ENCODE results near the gene APLP2.
"Not testable (repeated sequence)": the region's sequence is repeated elsewhere in the genome, so short reads cannot be mapped to it uniquely, and the experiment has no call there.

Gene APLP2

GRCh38 chr11:130151196-130151595 lies 81.5 kb downstream of the APLP2 start:
- DNase-seq: no peak

DNA sequence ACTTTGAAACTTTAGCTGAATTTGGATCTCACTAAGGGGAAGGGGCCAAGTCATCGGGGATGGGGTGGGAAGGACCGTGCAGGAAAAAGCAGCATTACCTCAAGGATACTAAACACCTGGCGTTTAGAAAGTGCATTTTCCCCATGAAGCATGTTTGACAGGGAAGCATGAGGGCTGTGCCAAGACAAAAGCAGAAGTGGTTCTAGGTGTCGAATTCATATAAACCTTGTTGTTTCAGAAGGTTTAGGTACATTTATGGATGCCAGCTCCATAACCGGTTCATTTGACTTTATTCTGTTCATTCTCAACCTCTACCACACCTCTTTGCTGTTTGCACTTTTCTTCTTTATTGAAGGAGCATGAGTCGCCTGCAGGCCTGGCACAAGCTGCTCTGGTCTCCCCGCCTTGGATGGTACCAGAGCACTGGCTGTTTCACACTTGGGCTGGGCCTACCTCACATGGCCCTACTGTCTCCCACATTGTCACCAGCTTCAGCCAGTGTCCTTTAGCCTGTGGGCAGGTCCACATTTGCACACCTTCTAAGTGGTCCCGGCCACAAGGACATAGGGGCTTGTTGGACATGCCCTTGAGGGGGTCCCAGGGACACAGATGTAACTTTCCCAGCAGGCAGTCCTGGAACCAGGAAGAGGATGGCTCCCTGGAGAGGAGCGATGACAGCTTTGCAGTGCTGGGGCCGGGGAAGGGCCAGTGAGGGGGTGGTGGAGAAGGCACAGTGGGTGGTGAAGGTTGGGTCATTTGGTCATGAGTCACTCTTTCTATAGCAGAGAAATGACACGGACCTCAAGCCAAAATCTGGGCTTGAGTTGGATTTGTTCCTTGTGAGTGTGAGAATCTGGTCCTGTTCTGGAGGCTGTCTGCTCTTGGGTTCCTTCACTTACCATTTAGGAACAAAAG lies 86.7 kb downstream of the APLP2 start:
- no peak for DNase-seq

- no peak for DNase-seq
These were observed 87.4 kb downstream of the APLP2 start for GRCh38 chr11:130157101-130157500.

- DNase-seq: no peak
These were observed 88.1 kb downstream of the APLP2 start for GRCh38 chr11:130157840-130158239.

DNA sequence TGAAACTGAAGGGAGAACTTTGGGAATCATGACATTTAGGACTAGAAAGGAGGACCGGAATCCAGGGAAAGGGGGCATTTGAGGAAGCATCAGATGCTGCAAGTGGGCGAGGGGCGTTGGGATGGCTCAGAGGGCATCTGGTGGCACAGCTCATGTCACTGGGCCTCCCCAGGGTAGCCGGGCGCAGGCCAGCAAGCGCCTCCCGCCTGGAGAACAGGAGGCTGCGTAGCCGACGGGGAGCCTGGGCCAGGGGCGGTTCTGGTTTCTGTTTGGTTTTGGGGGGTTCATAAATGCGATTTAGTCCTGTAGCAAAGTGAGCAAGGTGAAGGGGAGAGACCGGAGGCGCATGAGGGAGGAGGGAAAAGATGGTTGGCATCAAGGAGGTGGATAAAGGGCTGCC lies 89.4 kb downstream of the APLP2 start:
- DNase-seq: no peak

GRCh38 chr11:130159657-130160497 lies 90.2 kb downstream of the APLP2 start, which contains the start of gene ST14:
Gene ST14, plus strand, starts transcription at chr11:130159782. Its CDS starts 198 bp downstream, at chr11:130159980.
- DNase-seq: peak; percentile 21

DNA sequence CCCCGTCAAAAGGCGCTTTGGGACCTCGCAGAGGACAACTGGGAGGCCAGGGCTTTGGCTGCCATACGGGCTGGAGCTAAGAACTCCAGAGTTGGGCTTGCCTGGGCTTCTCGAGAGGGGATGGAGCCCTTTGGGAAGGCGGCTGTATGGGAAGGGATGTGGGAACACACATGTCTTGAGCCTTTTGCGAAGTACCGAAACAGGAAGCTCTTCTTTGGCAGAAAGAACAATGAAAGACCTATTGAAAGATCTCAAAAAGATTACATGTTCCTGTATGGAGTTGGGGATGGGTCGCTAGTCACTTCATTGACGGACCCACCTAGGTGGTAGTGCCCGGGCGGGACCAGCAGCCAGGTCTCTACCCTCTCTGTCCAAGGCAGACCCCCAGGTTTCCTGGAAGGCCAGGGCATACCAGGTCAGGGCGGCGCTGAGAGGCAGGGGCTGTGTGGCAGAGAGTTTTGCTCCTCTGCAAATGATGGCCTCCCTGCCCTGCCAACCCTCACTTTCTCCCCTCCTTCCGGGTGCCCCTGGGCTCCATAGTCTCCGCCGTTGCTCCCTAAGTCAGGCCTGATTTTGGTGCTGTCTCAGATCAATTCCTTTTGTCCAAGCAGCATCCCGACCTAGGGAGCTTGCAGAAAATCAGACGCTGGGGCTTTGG lies 90.9 kb downstream of the APLP2 start:
- no peak for DNase-seq

- no peak for DNase-seq
These were observed 91.9 kb downstream of the APLP2 start for GRCh38 chr11:130161441-130162145.

DNA sequence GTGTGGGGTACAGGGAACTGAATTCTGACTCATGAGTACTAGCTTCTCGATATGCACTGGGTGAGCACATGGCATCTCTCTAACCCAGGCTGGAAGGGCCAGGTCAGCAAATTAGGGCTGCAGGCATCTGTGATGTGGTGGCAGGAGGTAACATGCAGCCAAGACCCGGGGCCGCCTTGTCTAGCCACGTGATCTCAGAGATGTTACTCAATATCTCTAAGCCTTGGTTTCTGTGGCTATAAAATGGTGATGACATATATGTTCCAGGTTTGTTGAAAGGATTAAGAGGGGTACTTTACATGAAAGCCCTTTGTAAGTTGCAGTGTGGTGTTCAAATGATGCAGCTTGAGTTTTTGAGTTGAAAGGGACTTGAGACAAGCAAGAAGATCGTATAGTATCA lies 93.0 kb downstream of the APLP2 start:
- no peak for DNase-seq

DNA sequence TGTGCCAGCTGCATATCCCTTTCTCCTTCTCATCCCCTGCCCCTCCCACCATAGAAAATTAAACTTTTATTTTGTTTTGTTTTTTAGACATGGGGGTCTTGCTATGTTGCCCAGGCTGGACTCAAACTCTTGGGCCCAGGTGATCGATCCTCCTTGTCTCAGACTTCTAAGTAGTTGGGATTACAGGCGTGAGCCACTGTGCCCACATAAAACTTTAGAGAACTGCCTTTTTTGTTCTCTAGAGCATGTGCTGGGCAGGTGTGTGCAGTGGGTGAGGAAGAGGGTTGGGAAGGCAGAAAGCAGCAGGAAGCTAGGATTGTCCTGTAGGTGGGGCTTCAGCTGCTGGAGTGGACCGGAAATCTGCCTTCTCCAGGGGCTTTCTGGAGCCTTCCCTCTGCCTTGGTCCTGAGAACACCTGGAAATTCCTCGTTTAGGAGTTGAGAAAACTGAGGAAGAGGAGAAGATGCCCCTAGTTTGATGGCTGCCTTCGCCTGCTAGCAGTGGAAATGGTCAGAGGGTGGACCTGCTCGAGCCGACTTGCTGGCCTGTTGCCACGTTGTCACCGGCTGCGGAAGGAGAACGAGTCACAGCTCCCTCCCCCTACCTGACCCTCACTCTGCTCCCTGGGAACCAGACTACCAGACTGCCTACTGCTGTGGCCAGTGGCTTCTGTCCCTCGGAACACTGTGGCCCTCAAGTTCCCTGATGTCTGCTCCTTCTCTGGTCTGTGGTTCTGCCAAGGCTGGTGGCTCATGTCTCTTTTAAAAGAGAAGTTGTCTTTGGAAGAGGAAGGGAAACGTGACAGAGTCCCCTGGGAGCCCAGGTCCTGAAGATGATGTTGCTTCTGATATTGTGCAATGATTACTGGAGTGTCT lies 93.9 kb downstream of the APLP2 start:
- DNase-seq: no peak

- no peak for DNase-seq
These were observed 94.5 kb downstream of the APLP2 start for GRCh38 chr11:130164221-130164570.

DNA sequence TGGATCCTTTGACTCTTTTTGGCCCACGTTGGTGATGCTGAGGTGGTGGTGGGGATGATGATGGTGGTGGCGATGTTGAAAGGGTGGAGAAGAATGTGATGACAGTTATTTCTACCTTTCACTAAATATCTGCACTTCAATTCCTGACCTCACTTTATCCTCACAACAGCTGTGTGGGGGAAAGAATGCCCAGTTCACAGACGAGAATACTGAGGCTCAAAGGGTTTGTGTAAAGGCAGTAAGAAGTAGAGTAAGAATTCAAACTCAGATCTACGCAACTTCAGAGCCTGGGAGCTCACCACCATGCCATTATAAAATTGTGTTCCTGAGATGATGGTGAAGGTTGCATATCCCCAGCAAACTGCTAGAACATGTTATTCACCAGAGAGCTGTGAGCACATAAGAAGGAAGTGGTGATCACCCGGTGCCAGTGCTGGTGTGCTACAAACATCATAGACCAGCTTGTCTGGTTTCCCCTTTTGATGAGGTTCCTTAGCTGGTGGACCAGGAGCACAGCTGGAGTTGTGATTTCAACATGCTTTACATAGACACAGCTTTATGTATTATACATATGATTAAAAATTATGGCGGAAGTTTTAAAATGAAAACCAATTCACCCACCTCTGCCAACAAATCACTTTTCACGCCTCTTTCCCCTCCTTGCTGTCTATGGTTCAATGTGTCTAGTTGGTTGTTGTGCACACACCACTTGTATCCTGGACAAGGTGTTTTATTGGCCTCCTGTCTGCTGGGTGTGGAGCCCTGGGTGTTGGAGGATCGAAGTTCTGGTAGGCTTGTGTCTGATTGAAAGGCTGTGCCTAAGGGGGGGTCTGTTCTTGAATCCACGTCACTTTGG lies 96.1 kb downstream of the APLP2 start:
- DNase-seq: no peak

GRCh38 chr11:130166457-130166784 lies 96.7 kb downstream of the APLP2 start:
- DNase-seq: no peak

GRCh38 chr11:130167146-130167545 lies 97.5 kb downstream of the APLP2 start:
- no peak for DNase-seq

DNA sequence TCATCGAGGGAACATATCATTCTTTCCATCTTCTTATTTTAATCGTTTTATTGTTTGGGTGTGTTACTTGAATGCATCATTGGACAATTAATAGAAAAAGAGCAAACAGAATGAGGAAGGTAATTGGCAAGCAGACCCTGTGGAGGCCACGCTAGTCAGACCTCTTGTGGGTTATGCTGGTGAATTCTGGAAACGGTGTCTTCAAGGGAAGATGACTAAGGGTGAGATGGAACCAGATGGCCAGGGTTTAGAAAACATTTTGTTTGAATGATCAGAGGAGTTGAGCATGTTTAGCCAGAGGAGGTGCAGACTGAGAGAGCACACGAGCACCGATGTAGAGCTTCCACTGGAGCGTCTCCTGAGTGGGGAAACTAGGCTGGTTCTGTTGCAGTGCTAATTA lies 98.4 kb downstream of the APLP2 start:
- no peak for DNase-seq

DNA sequence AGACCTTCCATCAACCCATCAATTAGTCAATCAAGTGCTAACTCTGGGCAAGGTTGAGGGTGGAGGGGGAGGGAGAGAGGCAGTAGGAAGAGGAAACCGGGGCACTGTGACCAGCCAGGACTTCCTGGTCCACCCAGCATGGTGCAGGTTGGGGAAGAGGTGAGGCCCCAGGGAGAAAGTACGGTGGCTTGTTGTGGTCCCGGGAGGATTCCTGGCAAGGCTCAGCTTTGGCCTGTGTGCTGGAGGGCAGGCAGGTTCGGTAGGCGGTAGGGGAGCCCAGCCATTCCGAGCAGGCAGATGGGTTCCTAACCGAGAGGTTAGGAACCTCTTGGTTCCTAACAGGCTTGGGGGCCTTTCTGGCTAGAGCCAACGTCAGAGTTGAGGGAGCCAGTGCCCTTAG lies 100.7 kb downstream of the APLP2 start:
- no peak for DNase-seq

- DNase-seq: no peak
These were observed 101.8 kb downstream of the APLP2 start for GRCh38 chr11:130171534-130171933.

DNA sequence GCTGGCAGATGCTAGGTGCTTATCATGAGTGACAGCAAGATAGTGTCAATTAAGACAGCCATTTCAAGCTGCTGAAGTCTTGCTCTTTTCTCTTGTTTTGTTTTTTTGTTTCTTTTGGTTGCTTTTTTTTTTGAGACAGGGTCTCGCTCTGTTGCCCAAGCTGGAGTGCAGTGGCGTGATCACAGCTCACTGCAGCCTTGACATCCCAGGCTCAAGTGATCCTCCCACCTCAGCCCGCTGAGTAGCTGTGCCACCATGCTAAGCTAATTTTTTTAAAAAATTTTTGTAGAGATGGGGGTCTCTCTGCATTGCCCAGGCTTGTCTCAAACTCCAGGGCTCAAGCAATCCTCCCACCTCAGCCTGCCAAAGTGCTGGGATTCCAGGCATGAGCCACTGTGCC lies 102.3 kb downstream of the APLP2 start:
- DNase-seq: not testable (repeated sequence)

- DNase-seq: no peak
These were observed 104.9 kb downstream of the APLP2 start for GRCh38 chr11:130174642-130175041.

DNA sequence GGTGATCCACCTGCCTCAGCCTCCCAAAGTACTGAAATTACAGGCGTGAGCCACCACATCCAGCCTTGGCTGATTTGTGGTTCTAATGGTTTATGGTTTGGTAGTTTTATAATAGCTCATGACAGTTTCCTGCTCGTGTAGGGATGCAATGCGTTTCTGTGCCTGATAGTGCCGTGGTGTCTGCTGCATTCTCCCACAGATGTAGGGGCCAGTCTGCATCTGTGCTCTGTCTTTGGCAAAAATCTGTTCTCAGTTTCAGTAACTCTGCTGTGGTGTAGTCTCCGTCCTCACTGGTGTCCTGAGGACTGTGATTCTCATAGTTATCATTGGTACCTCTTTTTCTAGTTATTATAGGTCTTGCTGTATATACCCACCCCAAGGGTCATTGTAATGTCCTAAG lies 106.2 kb downstream of the APLP2 start:
- no peak for DNase-seq

- no peak for DNase-seq
These were observed 108.1 kb downstream of the APLP2 start for GRCh38 chr11:130177782-130178181.
